ENCODE results near the gene DPP6.

DNA sequence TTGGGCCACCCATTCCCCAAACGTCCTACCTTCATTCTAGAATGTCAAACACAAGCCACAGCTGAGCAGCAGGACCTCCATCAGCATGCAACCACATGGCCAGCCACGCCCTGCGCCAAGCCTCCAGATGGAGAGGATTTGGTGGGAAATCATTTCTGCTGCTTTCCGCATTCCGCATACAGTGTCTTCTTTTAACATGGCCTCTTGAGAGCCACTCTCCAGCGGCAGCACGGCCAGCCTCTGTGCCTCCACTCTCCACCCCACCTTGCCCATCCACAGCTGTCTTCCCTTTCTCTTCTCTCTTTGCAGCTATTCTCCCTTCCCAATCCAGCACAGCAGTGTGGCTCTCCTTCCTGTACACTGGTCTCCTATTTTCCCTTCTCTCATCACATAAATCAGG lies 561.6 kb downstream of the DPP6 start:
- TF ChIP-seq, protein P1, sequence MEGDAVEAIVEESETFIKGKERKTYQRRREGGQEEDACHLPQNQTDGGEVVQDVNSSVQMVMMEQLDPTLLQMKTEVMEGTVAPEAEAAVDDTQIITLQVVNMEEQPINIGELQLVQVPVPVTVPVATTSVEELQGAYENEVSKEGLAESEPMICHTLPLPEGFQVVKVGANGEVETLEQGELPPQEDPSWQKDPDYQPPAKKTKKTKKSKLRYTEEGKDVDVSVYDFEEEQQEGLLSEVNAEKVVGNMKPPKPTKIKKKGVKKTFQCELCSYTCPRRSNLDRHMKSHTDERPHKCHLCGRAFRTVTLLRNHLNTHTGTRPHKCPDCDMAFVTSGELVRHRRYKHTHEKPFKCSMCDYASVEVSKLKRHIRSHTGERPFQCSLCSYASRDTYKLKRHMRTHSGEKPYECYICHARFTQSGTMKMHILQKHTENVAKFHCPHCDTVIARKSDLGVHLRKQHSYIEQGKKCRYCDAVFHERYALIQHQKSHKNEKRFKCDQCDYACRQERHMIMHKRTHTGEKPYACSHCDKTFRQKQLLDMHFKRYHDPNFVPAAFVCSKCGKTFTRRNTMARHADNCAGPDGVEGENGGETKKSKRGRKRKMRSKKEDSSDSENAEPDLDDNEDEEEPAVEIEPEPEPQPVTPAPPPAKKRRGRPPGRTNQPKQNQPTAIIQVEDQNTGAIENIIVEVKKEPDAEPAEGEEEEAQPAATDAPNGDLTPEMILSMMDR (IDR thresholded peaks at IDR 0.05; ENCODE audit: poor library complexity), result no peak
- no peak for TF ChIP-seq EZH2 (IDR thresholded peaks at IDR 0.05; ENCODE audit: borderline replicate concordance)
- no peak for TF ChIP-seq EZH2phosphoT487 (IDR thresholded peaks at IDR 0.05; ENCODE audit: low read depth, severe bottlenecking, unreplicated experiment)
